Right lobe of liver (tissue), 6 donors: ENCODE data around the gene SLC17A5. TPM values are rescaled to one million over a fixed set of nuclear protein-coding genes. Genes with fewer than 3 reads are reported as not detected.

Experiments
- ATAC-seq, 4 donors: fragments of 200-7000 bp; cut with Tn5 transposase; one replicate each; pipeline ENCODE4 v1.9.1; 2020; ENCODE audit warnings: mild to moderate bottlenecking in 4 of 4, moderate library complexity in 4 of 4
- DNase-seq, 3 donors: peaks; one replicate each; pipeline ENCODE4 v3.0.0-alpha.2; 2020
- H3K27ac ChIP-seq, 3 donors: fragments of 200-600 bp; one replicate each; pipeline ENCODE4 v1.8.0; 2022
- H3K27me3 ChIP-seq, 2 donors: fragments of 200-600 bp; one replicate each; pipeline ENCODE4 v1.8.0; 2022
- H3K36me3 ChIP-seq, 4 donors: fragments of 200-600 bp; sonication (generic) in 1 of 4; one replicate each; pipeline versions ENCODE4 v1.5.1 to v1.8.0; 2017 to 2022; ENCODE audit warnings: control low read depth in 1 of 4
- H3K4me1 ChIP-seq, 4 donors: fragments of 200-600 bp; sonication (generic) in 1 of 4; one replicate each; pipeline versions ENCODE4 v1.5.1 to v1.8.0; 2017 to 2022; ENCODE audit warnings: control low read depth in 1 of 4
- H3K4me3 ChIP-seq, 3 donors: fragments of 200-600 bp; one replicate each; pipeline ENCODE4 v1.8.0; 2022
- H3K9me3 ChIP-seq, 4 donors: fragments of 200-600 bp; sonication (generic) in 1 of 4; one replicate each; pipeline versions ENCODE4 v1.5.1 to v1.8.0; 2017 to 2022; ENCODE audit warnings: control low read depth in 1 of 4
- CTCF ChIP-seq, 4 donors: fragments of 200-600 bp in 3 of 4; fragments of 450-650 bp in 1 of 4; IDR thresholded peaks; one replicate each; pipeline versions ENCODE4 v1.5.1 to v1.8.0; 2016 to 2022; ENCODE audit warnings: antibody characterized with exemption in 4 of 4, mild to moderate bottlenecking in 2 of 4
- POLR2A ChIP-seq: fragments of 450-650 bp; IDR thresholded peaks from one replicate; pipeline ENCODE4 v1.6.1; 2017; ENCODE audit warnings: antibody characterized with exemption, mild to moderate bottlenecking
- WGBS: methylation state at CpG from one replicate; pipeline ENCODE4 v1.1.6; 2018; ENCODE audit warnings: low coverage, low lambda C conversion rate; ENCODE audit not compliant: insufficient coverage; ENCODE audit errors: missing lambda C conversion rate; 5-methylcytosine and 5-hydroxymethylcytosine counted together
- intact Hi-C, 2 donors: fragments of 100-400 bp; cut with DNase I; formaldehyde crosslinking; loops; one replicate each; pipeline versions ENCODE4 v1.11.2 to v1.14.1; 2022
- total RNA-seq, 6 experiments: library from RNA; depleted of rRNA in 2 of 6; stranded (reverse); fragments of >200 nt in 2 of 6; fragmentation: NEBNext Ultra II Directional in 3 of 6; extraction: Animal tissue kit (Norgen Biotek cat#: 25700) in 3 of 6; gene quantifications; one replicate each; pipeline versions ENCODE4 v1.1.0 to v1.2.4, GENCODE V29; 2016 to 2023
- donor health status: DM: no; HTN: yes; CAD: no.
- donor health status: DM: no; HTN: no; CAD: no.
- donor health status: DM: no; HTN: no; CAD: no.
- donor health status: DM: no; HTN: yes; CAD: no.
- donor health status: DM: no; HTN: yes; CAD: no.

SLC17A5 gene
- total RNA-seq, 6 experiments from 2014 or later, result 12.8 to 23.9 (median 15.2) TPM

GRCh38 chr6:73696966-73697655 lies 43.3 kb upstream of the SLC17A5 start:
- H3K4me3 ChIP-seq, result no peak overlapping the region
- intact Hi-C loops, result no loop called here
- H3K36me3 ChIP-seq, result no peaks in the 10 kb centered on the region
- no peak for ATAC-seq
- H3K27ac ChIP-seq, result no peak overlapping the region
- 60% methylated on average over 10 of the region's 10 CpGs for WGBS
- no peaks in the 10 kb centered on the region for H3K27me3 ChIP-seq
- H3K9me3 ChIP-seq, result no peaks in the 10 kb centered on the region
- no peak for DNase-seq
- no peak for TF ChIP-seq POLR2A
- no peak for TF ChIP-seq CTCF (IDR thresholded peaks at IDR 0.05)
- peaks cover 0 to 5% (median 0%) of the 10 kb centered on the region in 4 donors for H3K4me1 ChIP-seq

GRCh38 chr6:73695619-73696421 lies 42.0 kb upstream of the SLC17A5 start, which contains the start of gene CD109:
Gene CD109 (plus strand): TSS chr6:73696203. CDS start chr6:73696216, 13 bp downstream.
- Histone ChIP-seq H3K36me3 (no peaks in the 10 kb centered on the region), H3K27ac (peak within 1 kb of the TSS in 1 of 3 donors; percentile 47), H3K27me3 (no peaks in the 10 kb centered on the region), H3K9me3 (no peaks in the 10 kb centered on the region), H3K4me3 (peak within 1 kb of the TSS; percentile 38 to 52 (median 44)), H3K4me1 (peaks cover 0 to 5% (median 0%) of the 10 kb centered on the region in 4 donors)
- ATAC-seq (peak; percentile 42 to 64 (median 62)), DNase-seq (peak in 1 of 3 donors; percentile 26)
- TF ChIP-seq POLR2A, result no peak
- no peak for TF ChIP-seq CTCF (IDR thresholded peaks at IDR 0.05)
- WGBS, result 12% methylated on average over 32 of the region's 61 CpGs
- intact Hi-C loops, result no loop called here

GRCh38 chr6:73694711-73695411 lies 41.1 kb upstream of the SLC17A5 start:
- TF ChIP-seq CTCF (IDR thresholded peaks at IDR 0.05), result no peak
- TF ChIP-seq POLR2A, result no peak
- Histone ChIP-seq H3K36me3 (no peaks in the 10 kb centered on the region), H3K4me1 (peaks cover 0 to 5% (median 0%) of the 10 kb centered on the region in 4 donors), H3K9me3 (no peaks in the 10 kb centered on the region), H3K27ac (no peak overlapping the region), H3K27me3 (no peaks in the 10 kb centered on the region), H3K4me3 (no peak overlapping the region)
- DNase-seq, result no peak
- 49% methylated on average over 5 of the region's 5 CpGs for WGBS
- no peak for ATAC-seq
- intact Hi-C loops, result no loop called here

GRCh38 chr6:73691512-73691911 lies 37.7 kb upstream of the SLC17A5 start:
- TF ChIP-seq POLR2A (no peak), CTCF (IDR thresholded peaks at IDR 0.05) (no peak)
- peaks cover 0 to 5% (median 0%) of the 10 kb centered on the region in 4 donors for H3K4me1 ChIP-seq
- no peaks in the 10 kb centered on the region for H3K27me3 ChIP-seq
- no peaks in the 10 kb centered on the region for H3K36me3 ChIP-seq
- no peaks in the 10 kb centered on the region for H3K9me3 ChIP-seq
- ATAC-seq, result no peak
- no peak overlapping the region for H3K27ac ChIP-seq
- intact Hi-C loops, result no loop called here
- DNase-seq, result no peak
- H3K4me3 ChIP-seq, result no peak overlapping the region
